SHP77 treated with DMSO at 0.1 percent for 48 hours (cell line): ENCODE data around the gene AJM1.

Experiments
- DNase-seq: peaks from one replicate; lab custom pipeline; 2025; lab: John Stamatoyannopoulos, UW

Gene AJM1

GRCh38 chr9:136845465-136846260 is 3.4 kb downstream of the AJM1 start:
- DNase-seq, result no peak

DNA sequence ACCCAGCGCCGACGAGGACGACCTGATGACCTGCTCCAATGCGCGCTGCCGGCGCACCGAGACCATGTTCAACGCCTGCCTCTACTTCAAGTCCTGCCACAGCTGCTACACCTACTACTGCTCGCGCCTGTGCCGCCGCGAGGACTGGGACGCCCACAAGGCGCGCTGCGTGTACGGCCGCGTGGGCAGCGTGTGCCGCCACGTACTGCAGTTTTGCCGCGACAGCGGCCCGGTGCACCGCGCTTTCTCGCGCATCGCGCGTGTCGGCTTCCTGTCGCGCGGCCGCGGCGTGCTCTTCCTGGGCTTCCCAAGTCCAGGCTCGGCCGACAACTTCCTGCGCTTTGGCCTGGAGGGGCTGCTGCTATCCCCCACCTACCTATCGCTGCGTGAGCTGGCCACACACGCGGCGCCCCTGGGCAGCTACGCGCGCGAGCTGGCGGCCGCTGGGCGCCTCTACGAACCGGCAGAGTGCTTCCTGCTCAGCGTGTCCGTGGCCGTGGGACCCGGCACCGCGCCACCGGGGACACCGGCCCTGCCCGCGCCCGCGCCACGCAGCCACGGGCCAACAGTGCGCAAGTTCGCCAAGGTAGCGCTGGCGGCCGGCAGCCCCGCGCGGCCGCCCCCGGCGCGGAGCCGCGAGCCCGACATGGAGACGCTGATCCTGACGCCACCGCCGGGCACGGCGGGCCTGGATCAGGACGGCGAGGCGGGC is 4.3 kb downstream of the AJM1 start:
- no peak for DNase-seq

DNA sequence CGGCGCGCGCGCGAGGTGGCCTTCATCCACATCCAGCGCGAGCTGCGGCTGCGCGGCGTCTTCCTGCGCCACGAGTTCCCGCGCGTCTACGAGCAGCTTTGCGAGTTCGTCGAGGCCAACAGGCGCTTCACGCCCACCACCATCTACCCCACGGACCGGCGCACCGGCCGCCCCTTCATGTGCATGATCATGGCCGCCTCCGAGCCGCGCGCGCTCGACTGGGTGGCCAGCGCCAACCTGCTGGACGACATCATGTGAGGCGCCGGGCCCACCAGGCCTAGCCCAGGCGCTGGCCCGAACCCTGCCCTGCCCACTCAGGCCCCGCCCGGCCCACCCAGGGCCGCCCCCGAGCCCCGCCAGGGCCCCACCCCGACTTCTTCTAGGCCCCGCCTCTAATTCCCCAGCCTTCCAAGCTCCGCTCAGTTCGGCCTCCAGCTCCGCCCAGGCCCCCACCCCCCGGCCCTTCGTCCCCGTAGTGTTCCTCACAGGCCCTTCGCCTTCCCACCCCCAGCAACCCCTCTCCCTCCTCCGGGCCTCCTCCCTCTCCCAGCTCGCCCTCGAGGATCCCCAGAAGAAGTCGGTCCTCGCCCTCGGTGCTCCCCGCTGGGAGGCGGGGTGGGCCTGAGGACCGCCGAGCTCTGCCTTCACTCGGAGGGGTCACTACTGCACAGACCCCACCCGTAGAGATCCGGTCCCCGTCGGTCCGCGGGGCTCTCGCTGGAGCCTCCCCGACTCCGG is 5.0 kb downstream of the AJM1 start:
- no peak for DNase-seq

DNA sequence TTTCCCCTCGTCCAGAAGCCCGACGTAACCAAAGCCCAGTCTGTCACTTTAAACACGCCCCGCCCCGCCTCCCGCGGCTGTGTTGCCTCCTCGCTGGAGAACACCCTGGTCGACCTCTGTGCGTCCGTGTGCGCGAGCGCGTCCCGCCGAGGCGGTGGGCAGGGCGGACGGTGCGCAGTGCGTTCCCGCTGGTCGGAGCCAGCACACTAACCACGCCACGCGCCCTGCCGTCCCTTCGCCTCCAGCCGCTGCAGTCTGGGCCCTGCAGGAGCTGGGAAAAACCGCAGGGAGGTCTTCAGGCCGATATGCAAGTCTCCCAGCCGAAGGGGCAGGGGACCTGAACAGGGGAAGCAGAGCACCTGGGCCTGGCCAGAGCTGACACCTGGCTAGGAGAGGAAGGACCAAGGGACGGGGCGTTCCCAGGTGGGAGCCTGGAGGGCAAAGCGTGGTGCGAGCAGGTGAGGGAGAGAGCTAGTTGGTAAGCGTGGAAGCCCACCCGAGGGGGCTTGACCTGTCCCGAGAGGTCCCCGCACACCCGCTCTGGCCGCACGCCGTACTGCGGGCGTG is 5.6 kb downstream of the AJM1 start:
- DNase-seq, result no peak

DNA sequence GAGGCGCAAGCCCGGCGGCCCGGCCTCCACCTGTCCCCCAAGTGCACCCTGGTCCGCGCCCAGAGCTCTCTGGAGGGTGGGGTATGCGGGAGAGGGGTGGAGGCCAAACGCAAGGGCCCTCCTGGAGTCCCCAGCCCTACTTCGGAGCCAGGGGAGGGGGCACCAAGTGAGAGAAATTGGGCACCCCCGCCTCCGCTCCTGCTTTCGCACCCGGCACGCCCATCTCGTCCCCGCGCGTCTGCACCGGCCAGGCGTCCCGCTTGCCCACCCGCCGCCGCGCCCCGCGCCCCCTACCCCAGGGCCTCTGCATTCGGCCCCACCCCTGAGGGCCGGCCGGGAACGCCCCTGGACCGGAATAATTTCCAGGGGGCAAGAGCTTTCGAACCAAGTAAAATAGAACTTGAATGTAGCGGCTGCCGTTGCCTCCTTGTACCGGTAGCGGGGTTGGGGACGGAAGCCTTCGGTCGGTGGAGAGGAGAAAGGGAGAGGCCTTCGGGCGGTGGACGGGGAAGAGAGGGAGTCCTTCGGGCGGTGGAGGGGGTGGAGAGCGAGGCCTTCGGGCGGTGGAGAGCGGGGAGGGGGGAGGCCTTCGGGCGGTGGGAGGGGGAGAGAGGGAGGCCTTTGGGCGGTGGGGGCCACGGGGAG is 6.2 kb downstream of the AJM1 start:
- no peak for DNase-seq

GRCh38 chr9:136849038-136849959 is 7.0 kb downstream of the AJM1 start, which contains the start of gene PHPT1:
Gene PHPT1 (plus strand): TSS chr9:136849409. CDS start chr9:136849431, 22 bp downstream.
- peak; percentile 96 for DNase-seq

- no peak for DNase-seq
Measured at GRCh38 chr9:136849960-136850865, 7.9 kb downstream of the AJM1 start.

GRCh38 chr9:136850866-136851775 is 8.8 kb downstream of the AJM1 start:
- no peak for DNase-seq

GRCh38 chr9:136851941-136852663 is 9.8 kb downstream of the AJM1 start, which contains the start of gene MAMDC4:
Gene MAMDC4 (plus strand): TSS chr9:136852346. CDS start chr9:136852417, 71 bp downstream.
- no peak for DNase-seq

- DNase-seq, result no peak
Measured at GRCh38 chr9:136852664-136853595, 10.7 kb downstream of the AJM1 start.

DNA sequence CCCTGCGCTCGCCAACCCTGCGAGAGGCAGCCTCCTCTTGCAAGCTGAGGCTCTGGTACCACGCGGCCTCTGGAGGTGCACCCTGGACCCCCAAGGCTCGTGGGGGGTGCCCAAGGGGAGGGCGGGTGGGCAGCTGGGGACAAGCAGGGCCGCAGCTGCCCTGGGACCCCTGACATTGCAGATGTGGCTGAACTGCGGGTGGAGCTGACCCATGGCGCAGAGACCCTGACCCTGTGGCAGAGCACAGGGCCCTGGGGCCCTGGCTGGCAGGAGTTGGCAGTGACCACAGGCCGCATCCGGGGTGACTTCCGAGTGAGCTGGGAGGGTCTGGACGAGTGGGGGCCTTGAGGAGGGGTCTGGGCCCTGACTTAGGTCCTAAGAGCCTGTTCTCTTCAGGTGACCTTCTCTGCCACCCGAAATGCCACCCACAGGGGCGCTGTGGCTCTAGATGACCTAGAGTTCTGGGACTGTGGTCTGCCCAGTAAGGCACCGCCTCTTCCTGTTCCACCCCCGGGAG is 11.4 kb downstream of the AJM1 start:
- no peak for DNase-seq

DNA sequence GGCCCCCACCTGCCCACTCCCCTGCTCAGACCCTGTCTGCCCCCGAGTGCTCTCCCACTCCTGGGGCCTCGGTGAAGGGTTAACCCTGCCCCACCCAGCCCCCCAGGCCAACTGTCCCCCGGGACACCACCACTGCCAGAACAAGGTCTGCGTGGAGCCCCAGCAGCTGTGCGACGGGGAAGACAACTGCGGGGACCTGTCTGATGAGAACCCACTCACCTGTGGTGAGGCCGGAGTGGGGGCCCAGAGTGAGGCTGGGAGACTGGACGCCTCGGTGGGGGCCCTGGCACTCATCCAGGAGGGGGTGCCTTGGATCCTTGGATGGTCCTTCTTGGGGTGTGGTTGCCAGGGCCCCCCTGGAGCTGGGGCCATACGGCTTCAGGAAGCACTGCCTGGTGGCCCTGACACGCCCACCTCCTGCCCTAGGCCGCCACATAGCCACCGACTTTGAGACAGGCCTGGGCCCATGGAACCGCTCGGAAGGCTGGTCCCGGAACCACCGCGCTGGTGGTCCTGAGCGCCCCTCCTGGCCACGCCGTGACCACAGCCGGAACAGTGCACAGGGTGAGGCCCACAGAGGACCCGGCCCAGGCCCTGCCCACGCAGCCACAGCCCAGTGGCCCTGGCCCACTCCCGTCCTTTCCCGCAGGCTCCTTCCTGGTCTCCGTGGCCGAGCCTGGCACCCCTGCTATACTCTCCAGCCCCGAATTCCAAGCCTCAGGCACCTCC is 12.0 kb downstream of the AJM1 start:
- DNase-seq, result no peak

- no peak for DNase-seq
Measured at GRCh38 chr9:136854842-136855460, 12.7 kb downstream of the AJM1 start.

GRCh38 chr9:136855461-136856078 is 13.3 kb downstream of the AJM1 start:
- no peak for DNase-seq

DNA sequence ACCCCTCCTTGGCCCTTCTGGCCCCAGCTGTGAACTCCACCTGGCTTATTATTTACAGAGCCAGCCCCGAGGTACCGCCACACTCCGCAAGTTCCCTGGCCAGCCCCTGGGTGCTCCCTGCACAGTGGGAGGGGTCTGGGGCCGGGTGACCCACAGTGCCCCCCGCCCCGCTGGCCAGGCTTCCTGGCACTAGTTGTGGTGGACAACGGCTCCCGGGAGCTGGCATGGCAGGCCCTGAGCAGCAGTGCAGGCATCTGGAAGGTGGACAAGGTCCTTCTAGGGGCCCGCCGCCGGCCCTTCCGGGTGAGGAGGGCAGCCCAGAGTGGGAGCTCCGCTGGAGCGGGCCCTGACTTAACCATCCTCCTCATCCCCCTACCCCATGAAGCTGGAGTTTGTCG is 13.8 kb downstream of the AJM1 start:
- peak; percentile 4 for DNase-seq
